Measurements from ENCODE around the gene LILRA1. TPM values are rescaled to one million over a fixed set of nuclear protein-coding genes. Genes with fewer than 3 reads are reported as not detected.
"Not testable (repeated sequence)": the region's sequence is repeated elsewhere in the genome, so short reads cannot be mapped to it uniquely, and the experiment has no call there.

Gene LILRA1
- total RNA-seq, 1 donor from 2014 or later: not detected

- no peaks in the 10 kb centered on the region for H3K27me3 ChIP-seq (ENCODE audit: control insufficient read depth, insufficient read depth, low read length)
- TF ChIP-seq, protein P1, sequence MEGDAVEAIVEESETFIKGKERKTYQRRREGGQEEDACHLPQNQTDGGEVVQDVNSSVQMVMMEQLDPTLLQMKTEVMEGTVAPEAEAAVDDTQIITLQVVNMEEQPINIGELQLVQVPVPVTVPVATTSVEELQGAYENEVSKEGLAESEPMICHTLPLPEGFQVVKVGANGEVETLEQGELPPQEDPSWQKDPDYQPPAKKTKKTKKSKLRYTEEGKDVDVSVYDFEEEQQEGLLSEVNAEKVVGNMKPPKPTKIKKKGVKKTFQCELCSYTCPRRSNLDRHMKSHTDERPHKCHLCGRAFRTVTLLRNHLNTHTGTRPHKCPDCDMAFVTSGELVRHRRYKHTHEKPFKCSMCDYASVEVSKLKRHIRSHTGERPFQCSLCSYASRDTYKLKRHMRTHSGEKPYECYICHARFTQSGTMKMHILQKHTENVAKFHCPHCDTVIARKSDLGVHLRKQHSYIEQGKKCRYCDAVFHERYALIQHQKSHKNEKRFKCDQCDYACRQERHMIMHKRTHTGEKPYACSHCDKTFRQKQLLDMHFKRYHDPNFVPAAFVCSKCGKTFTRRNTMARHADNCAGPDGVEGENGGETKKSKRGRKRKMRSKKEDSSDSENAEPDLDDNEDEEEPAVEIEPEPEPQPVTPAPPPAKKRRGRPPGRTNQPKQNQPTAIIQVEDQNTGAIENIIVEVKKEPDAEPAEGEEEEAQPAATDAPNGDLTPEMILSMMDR (IDR thresholded peaks at IDR 0.05; ENCODE audit: insufficient read depth, low read length, severe bottlenecking): no peak
- no peaks in the 10 kb centered on the region for H3K36me3 ChIP-seq (ENCODE audit: control insufficient read depth, insufficient read depth, low read length)
- H3K4me3 ChIP-seq (ENCODE audit: low read depth, low read length): no peak overlapping the region
- no peak for DNase-seq (ENCODE audit: low read depth)
- no peak for FAIRE-seq
Measured at GRCh38 chr19:54633401-54633800, 40.0 kb downstream of the LILRA1 start.

DNA sequence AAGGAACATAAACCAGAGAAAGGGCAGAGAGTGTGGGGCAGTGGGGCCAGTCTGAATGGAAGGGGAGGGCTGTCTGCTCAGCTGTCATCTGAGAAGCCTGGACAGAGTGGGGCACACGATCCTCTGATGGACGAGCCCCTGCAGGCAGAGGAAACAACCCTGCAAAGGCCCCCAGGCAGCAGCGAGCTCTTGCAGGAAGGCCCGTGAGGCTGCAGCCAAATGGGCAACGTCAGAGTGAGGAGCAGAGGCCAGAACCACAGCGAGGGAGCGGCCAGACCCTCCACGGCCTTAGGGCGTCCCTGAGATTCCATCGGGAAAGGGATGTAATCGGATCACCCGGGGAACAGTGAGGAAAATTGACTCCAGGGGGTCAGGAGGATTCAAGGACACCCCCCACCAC is 42.6 kb downstream of the LILRA1 start:
- DNase-seq (ENCODE audit: low read depth); H3K4me3 ChIP-seq (ENCODE audit: low read depth, low read length); H3K27me3 ChIP-seq (ENCODE audit: control insufficient read depth, insufficient read depth, low read length); FAIRE-seq; H3K36me3 ChIP-seq (ENCODE audit: control insufficient read depth, insufficient read depth, low read length): not testable (repeated sequence)

GRCh38 chr19:54638683-54639082 is 45.3 kb downstream of the LILRA1 start:
- Histone ChIP-seq H3K36me3 (ENCODE audit: control insufficient read depth, insufficient read depth, low read length) (no peaks in the 10 kb centered on the region), H3K4me3 (ENCODE audit: low read depth, low read length) (no peak overlapping the region), H3K27me3 (ENCODE audit: control insufficient read depth, insufficient read depth, low read length) (no peaks in the 10 kb centered on the region)
- TF ChIP-seq, protein P1 (IDR thresholded peaks at IDR 0.05; ENCODE audit: insufficient read depth, low read length, severe bottlenecking): no peak
- DNase-seq (ENCODE audit: low read depth) (no peak), FAIRE-seq (no peak)

- not testable (repeated sequence) for H3K4me3 ChIP-seq (ENCODE audit: low read depth, low read length); DNase-seq (ENCODE audit: low read depth); H3K36me3 ChIP-seq (ENCODE audit: control insufficient read depth, insufficient read depth, low read length); H3K27me3 ChIP-seq (ENCODE audit: control insufficient read depth, insufficient read depth, low read length); FAIRE-seq
Measured at GRCh38 chr19:54642953-54643352, 49.5 kb downstream of the LILRA1 start.

GRCh38 chr19:54643583-54643982 is 50.2 kb downstream of the LILRA1 start:
- H3K4me3 ChIP-seq (ENCODE audit: low read depth, low read length); H3K27me3 ChIP-seq (ENCODE audit: control insufficient read depth, insufficient read depth, low read length); H3K36me3 ChIP-seq (ENCODE audit: control insufficient read depth, insufficient read depth, low read length); DNase-seq (ENCODE audit: low read depth): not testable (repeated sequence)
- peak; percentile 83 for FAIRE-seq

DNA sequence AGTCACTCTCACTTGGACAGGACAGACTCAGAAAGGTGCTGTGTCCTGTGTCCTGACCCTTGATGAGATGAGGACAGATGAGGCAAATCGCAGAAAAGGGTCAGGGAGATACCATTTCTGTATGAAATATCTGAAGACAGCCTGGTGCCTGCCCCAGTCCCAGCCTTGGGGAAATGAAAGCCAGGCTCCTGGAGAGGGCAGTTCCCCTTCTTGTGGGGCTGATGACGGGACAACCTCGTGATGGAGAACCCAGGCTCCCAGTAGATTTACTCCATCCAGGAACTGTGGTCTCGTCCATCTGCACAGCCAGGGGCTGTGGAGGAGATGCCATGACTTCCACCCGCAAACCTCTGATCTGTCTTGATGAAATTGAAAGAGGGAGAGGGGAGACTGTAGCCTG is 50.6 kb downstream of the LILRA1 start:
- peak; percentile 47 for FAIRE-seq
- TF ChIP-seq, protein P1 (IDR thresholded peaks at IDR 0.05; ENCODE audit: insufficient read depth, low read length, severe bottlenecking): no peak
- Histone ChIP-seq H3K4me3 (ENCODE audit: low read depth, low read length) (no peak overlapping the region), H3K27me3 (ENCODE audit: control insufficient read depth, insufficient read depth, low read length) (no peaks in the 10 kb centered on the region), H3K36me3 (ENCODE audit: control insufficient read depth, insufficient read depth, low read length) (no peaks in the 10 kb centered on the region)
- DNase-seq (ENCODE audit: low read depth): no peak

DNA sequence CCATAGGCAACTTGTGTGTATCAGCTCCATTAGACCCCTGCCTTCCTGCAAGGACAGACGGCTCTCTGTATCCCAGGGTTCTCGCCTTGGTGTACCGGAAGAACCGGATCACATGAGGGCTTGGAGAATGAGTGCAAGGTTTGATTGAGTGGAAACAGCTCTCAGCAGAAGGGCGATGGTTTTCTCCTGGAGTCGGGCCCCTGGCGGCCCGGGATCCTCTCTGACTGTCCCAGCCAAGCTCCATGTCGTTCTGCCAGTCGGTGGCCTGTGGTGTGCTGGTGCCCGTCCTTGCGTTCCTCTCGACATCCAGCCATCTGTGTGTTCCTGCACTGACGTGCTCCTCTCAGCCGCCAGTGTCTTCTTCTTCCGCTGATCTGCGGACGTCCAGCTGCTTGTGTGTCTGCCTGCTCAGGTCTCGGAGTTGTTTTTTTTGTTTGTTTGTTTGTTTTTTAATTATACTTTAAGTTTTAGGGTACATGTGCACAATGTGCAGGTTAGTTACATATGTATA is 53.0 kb downstream of the LILRA1 start:
- H3K27me3 ChIP-seq (ENCODE audit: control insufficient read depth, insufficient read depth, low read length): no peaks in the 10 kb centered on the region

More for the DNA sequence above, 53.0 kb downstream of the LILRA1 start:
- no peak for FAIRE-seq
- Histone ChIP-seq H3K36me3 (ENCODE audit: control insufficient read depth, insufficient read depth, low read length) (no peaks in the 10 kb centered on the region), H3K4me3 (ENCODE audit: low read depth, low read length) (no peak overlapping the region)
- TF ChIP-seq, protein P1 (IDR thresholded peaks at IDR 0.05; ENCODE audit: insufficient read depth, low read length, severe bottlenecking): no peak
- DNase-seq (ENCODE audit: low read depth): no peak

All from bronchial epithelial cell (primary cell).